Upper lobe of right lung (tissue), 1 donor: ENCODE measurements around the gene TMEM30A. TPM values are rescaled to one million over a fixed set of nuclear protein-coding genes. Genes with fewer than 3 reads are reported as not detected.

Experiments used
- ATAC-seq: fragments of 200-7000 bp; cut with Tn5 transposase; one replicate; pipeline ENCODE4 v1.9.1; 2020; ENCODE audit warnings: mild to moderate bottlenecking, moderate library complexity
- DNase-seq: peaks from one replicate; pipeline ENCODE4 v3.0.0-alpha.2; 2020
- H3K27ac ChIP-seq: fragments of 200-600 bp; one replicate; pipeline ENCODE4 v1.8.0; 2022
- H3K27me3 ChIP-seq: fragments of 200-600 bp; one replicate; pipeline ENCODE4 v1.8.0; 2022; ENCODE audit warnings: mild to moderate bottlenecking
- H3K36me3 ChIP-seq: fragments of 200-600 bp; one replicate; pipeline ENCODE4 v1.8.0; 2022
- H3K4me1 ChIP-seq: fragments of 200-600 bp; one replicate; pipeline ENCODE4 v1.8.0; 2022
- H3K4me3 ChIP-seq: fragments of 200-600 bp; one replicate; pipeline ENCODE4 v1.8.0; 2022; ENCODE audit warnings: mild to moderate bottlenecking
- H3K9me3 ChIP-seq: fragments of 200-600 bp; one replicate; pipeline ENCODE4 v1.8.0; 2022
- intact Hi-C: fragments of 100-400 bp; cut with DNase I; formaldehyde crosslinking; loops from one replicate; pipeline ENCODE4 v1.11.0; 2022
- long read RNA-seq: library from polyadenylated mRNA; unstranded; transcript quantifications from one replicate; pipeline ENCODE4 v2.0.0, GENCODE V29; 2021
- total RNA-seq: library from RNA; stranded (reverse); fragmentation: NEBNext Ultra II Directional; extraction: Animal tissue kit (Norgen Biotek cat#: 25700); gene quantifications from one replicate; pipeline ENCODE4 v1.2.1, GENCODE V29; 2021
- TF ChIP-seq, protein P1 (sequence below): fragments of 200-600 bp; IDR thresholded peaks from one replicate; pipeline ENCODE4 v1.8.0; 2022; ENCODE audit warnings: antibody characterized with exemption
- donor health status: DM: no; HTN: yes; CAD: no; lungs with severe emphysema.

TMEM30A gene
- total RNA-seq = 183 TPM
- long read RNA-seq, full-length matches to known transcripts = 458 of 486 reads
- long read RNA-seq, partial matches to known transcripts = 11 of 486 reads
- long read RNA-seq, other reads (novel, unspliced or antisense) = 17 of 486 reads

DNA sequence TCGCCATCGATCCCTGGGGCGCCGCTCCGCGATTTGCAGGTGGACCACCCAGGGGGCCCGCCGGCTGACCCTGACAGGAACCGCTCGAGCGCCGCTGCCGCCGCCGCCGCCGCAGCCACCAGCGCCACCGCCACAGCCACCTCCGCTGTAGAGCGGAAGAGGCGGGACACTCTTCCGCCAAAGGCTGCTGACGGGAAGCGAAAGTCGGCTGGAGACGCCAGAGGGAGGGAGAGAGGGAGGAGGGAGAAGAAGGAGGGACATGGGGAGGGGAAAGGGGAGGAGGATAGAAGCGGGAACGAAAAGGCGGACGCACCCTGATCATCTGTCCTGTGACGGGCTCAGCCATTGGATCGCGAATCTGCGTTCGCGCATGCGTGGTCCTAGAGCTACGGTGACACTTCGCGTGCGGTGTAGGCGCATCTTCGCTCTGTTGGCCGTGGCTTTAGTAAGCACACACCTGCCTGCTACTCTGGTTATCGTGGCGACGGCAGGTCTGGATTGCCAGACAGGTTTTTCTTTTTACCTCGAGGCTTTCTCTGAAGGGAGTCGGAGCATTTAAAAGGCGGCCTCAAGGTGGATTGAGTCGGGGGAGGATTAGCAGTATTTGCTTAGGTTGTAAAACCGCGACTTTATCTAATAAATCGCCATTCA lies at the start of gene TMEM30A:
TSS of gene TMEM30A (minus strand) at position 161 of the 651 bp plus-strand sequence. CDS start at position 7, 154 bp downstream.
- H3K9me3 ChIP-seq = no peaks in the 10 kb centered on the region
- TF ChIP-seq, protein P1, sequence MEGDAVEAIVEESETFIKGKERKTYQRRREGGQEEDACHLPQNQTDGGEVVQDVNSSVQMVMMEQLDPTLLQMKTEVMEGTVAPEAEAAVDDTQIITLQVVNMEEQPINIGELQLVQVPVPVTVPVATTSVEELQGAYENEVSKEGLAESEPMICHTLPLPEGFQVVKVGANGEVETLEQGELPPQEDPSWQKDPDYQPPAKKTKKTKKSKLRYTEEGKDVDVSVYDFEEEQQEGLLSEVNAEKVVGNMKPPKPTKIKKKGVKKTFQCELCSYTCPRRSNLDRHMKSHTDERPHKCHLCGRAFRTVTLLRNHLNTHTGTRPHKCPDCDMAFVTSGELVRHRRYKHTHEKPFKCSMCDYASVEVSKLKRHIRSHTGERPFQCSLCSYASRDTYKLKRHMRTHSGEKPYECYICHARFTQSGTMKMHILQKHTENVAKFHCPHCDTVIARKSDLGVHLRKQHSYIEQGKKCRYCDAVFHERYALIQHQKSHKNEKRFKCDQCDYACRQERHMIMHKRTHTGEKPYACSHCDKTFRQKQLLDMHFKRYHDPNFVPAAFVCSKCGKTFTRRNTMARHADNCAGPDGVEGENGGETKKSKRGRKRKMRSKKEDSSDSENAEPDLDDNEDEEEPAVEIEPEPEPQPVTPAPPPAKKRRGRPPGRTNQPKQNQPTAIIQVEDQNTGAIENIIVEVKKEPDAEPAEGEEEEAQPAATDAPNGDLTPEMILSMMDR = no peak
- intact Hi-C loops = no loop called here
- ATAC-seq (peak; percentile 100), DNase-seq (peak; percentile 98)
- H3K27ac ChIP-seq = peak within 1 kb of the TSS; percentile 93
- H3K36me3 ChIP-seq = no peaks in the 10 kb centered on the region
- H3K4me1 ChIP-seq = peaks cover 25% of the 10 kb centered on the region
- H3K4me3 ChIP-seq = peak within 1 kb of the TSS; percentile 86
- H3K27me3 ChIP-seq = no peaks in the 10 kb centered on the region

DNA sequence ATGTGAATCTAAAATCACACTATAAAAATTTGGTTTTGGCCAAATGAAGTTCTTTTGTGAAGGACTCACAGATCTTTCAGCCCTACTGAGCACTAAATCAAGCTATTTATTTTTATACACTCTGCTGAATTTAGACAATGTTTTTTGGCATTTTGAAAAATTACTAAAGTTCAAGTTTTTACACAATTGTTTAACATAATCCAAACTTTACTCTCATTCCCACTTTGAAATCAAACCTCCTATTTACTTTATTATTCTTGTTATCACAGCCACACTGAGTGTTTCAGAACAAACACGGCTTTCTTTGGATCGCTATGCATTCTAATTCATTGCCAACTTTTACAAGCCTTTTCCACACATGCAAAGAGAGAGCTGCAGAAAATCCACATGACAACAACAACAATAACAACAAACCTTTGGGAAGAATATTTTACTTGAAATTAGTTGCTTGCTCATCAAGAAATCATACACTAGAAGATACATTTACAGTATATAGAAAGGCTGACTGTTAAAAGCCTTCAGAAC lies 49.1 kb upstream of the TMEM30A start:
- no peaks in the 10 kb centered on the region for H3K36me3 ChIP-seq
- TF ChIP-seq, protein P1 = no peak
- H3K4me1 ChIP-seq = no peaks in the 10 kb centered on the region
- H3K4me3 ChIP-seq = no peak overlapping the region
- intact Hi-C loops = no loop called here
- H3K9me3 ChIP-seq = no peaks in the 10 kb centered on the region
- no peak for ATAC-seq
- no peak for DNase-seq
- H3K27me3 ChIP-seq = no peaks in the 10 kb centered on the region
- peak overlapping the region; percentile 63 for H3K27ac ChIP-seq

DNA sequence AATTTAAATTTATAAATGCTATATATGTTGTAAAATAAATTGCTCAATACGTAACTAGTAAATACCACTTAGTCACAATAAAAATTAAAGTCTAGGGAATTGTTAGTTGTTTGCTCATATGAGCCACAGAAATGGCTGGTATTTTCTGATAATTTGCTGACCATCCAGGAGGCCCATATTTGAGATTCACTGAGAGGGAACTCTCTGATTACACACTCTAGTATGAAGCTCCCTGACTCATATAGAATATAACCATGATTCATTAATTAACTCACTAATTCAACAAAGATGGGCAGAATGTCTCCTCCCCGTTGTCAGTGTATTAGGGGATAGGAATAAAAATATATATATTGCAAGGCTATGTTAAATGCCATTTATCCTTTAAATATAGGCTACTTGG lies 46.6 kb upstream of the TMEM30A start:
- H3K27ac ChIP-seq = no peak overlapping the region
- TF ChIP-seq, protein P1 = no peak
- intact Hi-C loops = no loop called here
- no peaks in the 10 kb centered on the region for H3K4me1 ChIP-seq
- no peak overlapping the region for H3K4me3 ChIP-seq
- ATAC-seq (no peak), DNase-seq (no peak)
- H3K9me3 ChIP-seq = no peaks in the 10 kb centered on the region
- H3K36me3 ChIP-seq = no peaks in the 10 kb centered on the region
- no peaks in the 10 kb centered on the region for H3K27me3 ChIP-seq

DNA sequence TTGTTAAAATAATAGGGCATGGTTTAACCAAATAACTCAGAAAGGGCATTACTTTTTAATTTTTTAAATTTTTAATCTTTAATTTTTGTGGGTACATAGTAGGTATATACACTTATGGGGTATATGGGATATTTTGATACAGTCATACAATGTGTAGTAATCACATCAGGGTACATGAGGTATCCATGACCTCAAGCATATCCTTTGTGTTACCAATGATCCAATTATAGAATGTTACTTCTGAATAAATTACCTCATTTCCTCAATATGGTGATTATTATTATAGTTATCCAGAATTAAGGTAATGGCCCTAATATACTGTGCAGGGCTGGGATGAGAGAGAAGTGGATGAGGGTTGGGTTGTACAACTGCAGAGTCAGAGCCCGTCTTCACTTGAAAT lies 45.1 kb upstream of the TMEM30A start:
- H3K9me3 ChIP-seq = no peaks in the 10 kb centered on the region
- H3K4me3 ChIP-seq = no peak overlapping the region
- no peak overlapping the region for H3K27ac ChIP-seq
- ATAC-seq (no peak), DNase-seq (no peak)
- intact Hi-C loops = no loop called here
- H3K27me3 ChIP-seq = no peaks in the 10 kb centered on the region
- TF ChIP-seq, protein P1 = no peak
- H3K36me3 ChIP-seq = no peaks in the 10 kb centered on the region
- no peaks in the 10 kb centered on the region for H3K4me1 ChIP-seq

DNA sequence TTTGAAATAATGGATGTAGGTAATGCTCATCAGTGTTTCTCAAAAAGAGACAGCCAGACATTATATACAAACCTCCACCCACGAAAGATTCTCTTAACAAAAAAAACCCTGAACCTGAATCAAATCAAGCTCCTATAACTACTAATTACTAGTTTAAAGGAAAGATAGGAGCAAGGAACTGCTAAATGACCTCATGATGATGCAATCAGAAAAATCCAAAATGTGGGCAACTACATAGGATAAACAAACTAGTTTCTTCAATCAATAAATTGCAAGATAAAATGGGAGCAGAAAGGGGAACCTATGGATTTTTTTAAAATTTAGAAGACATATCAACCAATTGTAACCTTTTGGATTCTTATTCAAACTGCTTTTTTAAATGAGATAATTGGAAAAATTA lies 43.2 kb upstream of the TMEM30A start:
- Histone ChIP-seq H3K4me1 (no peaks in the 10 kb centered on the region), H3K36me3 (no peaks in the 10 kb centered on the region), H3K4me3 (no peak overlapping the region), H3K27ac (no peak overlapping the region), H3K9me3 (no peaks in the 10 kb centered on the region), H3K27me3 (no peaks in the 10 kb centered on the region)
- no peak for ATAC-seq
- no peak for DNase-seq
- TF ChIP-seq, protein P1 = no peak
- intact Hi-C loops = no loop called here
